K562 treated with DMSO at 1 percent for 24 hours (cell line): ENCODE results near the gene ZNF628. TPM values are rescaled to one million over a fixed set of nuclear protein-coding genes. Genes with fewer than 3 reads are reported as not detected.

ENCODE experiments used
- total RNA-seq: library from RNA; unstranded; fragments of 300-600 nt; gene quantifications from 2 replicates; pipeline ENCODE4 v1.2.3, GENCODE V29; 2022; ENCODE audit warnings: low read depth; ENCODE audit not compliant: insufficient read depth

Gene ZNF628
- 24.8 and 40.1 TPM in 2 replicates for total RNA-seq

GRCh38 chr19:55476100-55476775 lies at the start of gene ZNF628:
Gene ZNF628, plus strand, starts transcription at chr19:55476617. Its CDS starts 3,294 bp downstream, at chr19:55479911.

DNA sequence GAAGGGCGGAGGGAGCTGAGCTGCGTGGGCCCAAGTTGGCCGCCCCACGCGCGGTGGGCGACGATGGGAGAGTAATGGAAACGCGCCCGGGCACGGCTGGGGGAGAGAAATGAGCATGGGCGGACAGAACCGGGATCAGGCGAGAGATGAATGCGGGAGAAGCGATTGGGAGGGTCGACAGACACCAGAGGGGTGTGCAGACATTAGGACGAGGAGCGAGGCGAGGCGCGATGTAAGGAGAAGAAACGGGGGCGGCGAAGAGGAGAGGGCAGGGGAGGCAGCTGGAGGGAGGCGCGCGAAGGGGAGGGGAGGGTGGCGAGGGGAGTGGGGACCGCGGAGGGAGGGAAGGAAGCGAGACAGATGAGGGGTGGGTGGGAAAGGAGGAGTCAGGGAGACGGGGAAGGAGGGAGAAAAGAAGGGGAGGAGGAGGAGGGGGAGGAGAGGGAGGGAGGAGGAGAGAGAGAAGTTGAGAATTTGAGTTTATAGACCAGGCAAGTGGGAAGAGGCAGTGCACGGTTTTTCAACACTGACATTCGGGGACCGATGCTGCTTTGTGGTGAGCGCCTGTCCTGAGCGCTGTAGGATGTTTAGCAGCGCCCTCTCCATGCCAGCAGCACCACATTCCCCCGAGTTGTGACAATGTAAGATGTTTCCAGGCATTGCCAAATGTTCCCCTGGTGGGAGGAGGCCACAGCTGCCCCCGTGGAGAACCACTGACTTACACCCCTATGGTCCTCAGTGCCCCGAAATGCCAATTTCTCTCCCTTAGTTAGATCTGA lies 33.2 kb upstream of the ZNF628 start, which contains the start of gene SHISA7:
SHISA7 (minus strand) TSS at position 256 of the 779 bp plus-strand sequence. CDS start 437 bp downstream, outside the sequence.

DNA sequence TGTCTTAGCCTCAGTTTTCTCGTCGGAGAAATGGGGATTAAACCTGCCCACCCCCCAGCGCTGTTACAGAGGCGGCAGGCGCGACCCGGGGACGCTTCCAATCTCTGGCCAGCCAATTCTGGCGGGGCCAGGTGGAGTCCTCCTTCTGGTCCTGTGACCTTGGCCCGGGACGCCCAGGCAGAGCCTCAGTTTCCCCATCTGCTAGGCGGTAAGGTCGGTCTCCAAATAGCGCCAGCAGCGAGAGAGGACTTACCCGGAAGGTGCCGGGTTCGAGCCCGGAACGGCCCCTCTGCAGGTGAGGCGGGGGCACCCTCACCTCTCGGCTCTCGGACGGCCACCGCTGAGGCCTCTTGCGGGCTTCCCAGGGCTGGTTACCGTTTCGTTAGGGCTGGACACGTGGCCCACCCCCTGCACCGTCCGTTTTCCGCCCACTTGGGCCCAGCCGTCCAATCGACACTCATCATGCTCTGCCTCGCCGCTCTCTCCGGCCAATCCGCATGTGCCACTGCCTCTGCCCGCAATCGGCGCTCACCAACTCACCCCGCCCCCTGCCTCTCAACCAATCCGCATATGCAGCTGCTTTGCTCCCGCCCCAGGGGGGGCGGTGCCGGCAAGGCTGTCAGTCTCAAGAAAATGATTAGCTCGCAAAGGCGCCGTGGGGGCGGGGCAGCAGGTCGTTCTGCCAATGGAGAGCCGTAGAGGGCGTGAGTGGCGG lies 15.0 kb upstream of the ZNF628 start, which contains the start of gene ISOC2:
ISOC2 (minus strand) TSS at position 384 of the 715 bp plus-strand sequence. CDS start 5,156 bp downstream, outside the sequence.

DNA sequence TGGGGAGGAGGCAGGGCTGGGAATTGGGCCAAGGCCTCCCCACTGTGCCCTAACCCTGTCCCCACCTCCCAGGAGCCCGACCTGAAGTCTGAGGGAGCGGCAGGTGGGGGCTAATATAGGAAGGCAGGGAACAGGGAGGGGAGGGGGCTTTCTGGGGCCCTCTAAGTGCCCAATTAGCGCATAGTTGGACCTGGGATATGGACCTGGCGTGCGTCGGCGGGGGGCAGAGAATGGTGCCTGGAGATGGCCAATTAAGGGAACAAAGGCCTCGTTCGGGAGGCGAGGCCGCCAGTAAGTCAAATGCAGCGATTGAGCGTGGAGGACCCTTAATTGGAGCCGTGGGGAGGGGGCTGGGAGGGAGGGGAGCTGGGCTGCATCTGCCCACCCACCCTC lies 11.8 kb upstream of the ZNF628 start, which contains the start of gene C19orf85:
C19orf85 (minus strand) TSS at position 90 of the 393 bp plus-strand sequence. CDS start 197 bp downstream, outside the sequence.

GRCh38 chr19:55484593-55485438 lies 8.4 kb downstream of the ZNF628 start, which contains the start of gene NAT14:
Gene NAT14, plus strand, starts transcription at chr19:55485188. Its CDS starts 521 bp downstream, at chr19:55485709.

DNA sequence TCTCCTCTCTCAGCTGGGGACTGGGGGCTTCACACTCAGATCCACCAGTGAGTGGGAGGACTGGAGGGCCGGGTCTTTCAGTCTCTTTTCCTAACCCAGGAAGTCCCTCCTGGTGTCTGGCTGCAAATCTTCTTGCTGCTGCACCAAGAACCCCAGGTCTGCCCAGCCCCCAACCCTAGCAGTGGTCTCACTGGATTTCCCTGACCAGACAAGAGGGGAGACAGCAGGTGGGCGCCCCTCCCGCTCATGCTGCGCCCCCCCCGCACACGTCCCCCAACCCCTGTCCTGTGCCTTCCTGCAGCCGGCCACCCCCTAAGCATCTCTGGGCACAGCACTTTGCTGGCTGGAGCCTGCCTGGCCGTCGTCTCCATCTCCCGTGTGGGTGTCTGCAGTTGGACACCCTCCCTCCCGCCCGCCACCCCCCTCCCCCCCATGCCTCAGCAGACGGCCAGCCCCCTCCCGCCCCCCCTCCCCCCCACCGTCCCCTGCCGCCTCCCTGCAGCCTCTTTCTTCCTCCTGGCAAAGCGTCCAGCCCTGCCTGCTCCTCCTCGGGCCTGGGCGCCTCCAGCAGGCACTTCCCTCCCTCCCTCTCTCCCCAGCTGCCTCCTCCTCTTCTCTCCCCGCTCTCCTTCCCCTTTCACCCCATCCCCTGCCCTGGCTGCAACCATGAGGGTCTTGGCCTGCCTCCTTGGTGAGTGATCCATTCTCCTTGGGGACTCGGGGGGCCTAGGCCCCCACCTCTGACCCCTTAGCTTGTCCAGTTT lies 11.7 kb downstream of the ZNF628 start, which contains the start of gene SSC5D:
SSC5D (plus strand) TSS at position 513 of the 764 bp plus-strand sequence; CDS start at position 667, 154 bp downstream.

Other genes starting within 250 kb of the ZNF628 start
- gene TMEM86B, start 247.9 kb upstream of the ZNF628 start, total RNA-seq: 14.2 and 19.4 TPM in 2 replicates
- gene PPP6R1, start 217.6 kb upstream of the ZNF628 start, total RNA-seq: 109 and 112 TPM in 2 replicates
- 89.9 and 92.8 TPM in 2 replicates for gene HSPBP1, start 196.5 kb upstream of the ZNF628 start, total RNA-seq
- 7.4 and 8.4 TPM in 2 replicates for gene BRSK1, start 192.6 kb upstream of the ZNF628 start, total RNA-seq
- gene TMEM150B, start 151.3 kb upstream of the ZNF628 start, total RNA-seq: 3.5 and 3.8 TPM in 2 replicates
- gene KMT5C, start 136.7 kb upstream of the ZNF628 start, total RNA-seq: 71.4 and 83.5 TPM in 2 replicates
- not detected in 2 replicates for gene COX6B2, start 121.9 kb upstream of the ZNF628 start, total RNA-seq
- not detected in 2 replicates for gene GARIN5B, start 113.4 kb upstream of the ZNF628 start, total RNA-seq
- gene IL11, start 106.2 kb upstream of the ZNF628 start, total RNA-seq: not detected in 2 replicates
- not detected in 2 replicates for gene TMEM190, start 99.8 kb upstream of the ZNF628 start, total RNA-seq
- 6.7 and 9.3 TPM in 2 replicates for gene TMEM238, start 92.3 kb upstream of the ZNF628 start, total RNA-seq
- gene RPL28, start 90.7 kb upstream of the ZNF628 start, total RNA-seq: 3,982 and 4,146 TPM in 2 replicates
- 574 and 580 TPM in 2 replicates for gene UBE2S, start 68.8 kb upstream of the ZNF628 start, total RNA-seq
- gene SHISA7, start 33.3 kb upstream of the ZNF628 start, total RNA-seq: 0.13 and 0.37 TPM in 2 replicates
- 89.2 and 101 TPM in 2 replicates for gene ISOC2, start 15.0 kb upstream of the ZNF628 start, total RNA-seq
- not detected in 2 replicates for gene C19orf85, start 11.9 kb upstream of the ZNF628 start, total RNA-seq
- gene NAT14, start 8.6 kb downstream of the ZNF628 start, total RNA-seq: 42.4 and 59.4 TPM in 2 replicates
- 0.81 and 2.3 TPM in 2 replicates for gene SSC5D, start 11.8 kb downstream of the ZNF628 start, total RNA-seq
- gene SBK2, start 60.5 kb downstream of the ZNF628 start, total RNA-seq: not detected in 2 replicates
- 0.54 and 0.58 TPM in 2 replicates for gene SBK3, start 68.9 kb downstream of the ZNF628 start, total RNA-seq
- gene ZNF579, start 104.2 kb downstream of the ZNF628 start, total RNA-seq: 21.0 and 21.2 TPM in 2 replicates
- gene FIZ1, start 122.9 kb downstream of the ZNF628 start, total RNA-seq: 22.4 and 24.3 TPM in 2 replicates
- 36.7 and 51.4 TPM in 2 replicates for gene ZNF524, start 123.7 kb downstream of the ZNF628 start, total RNA-seq
- gene ZNF865, start 129.0 kb downstream of the ZNF628 start, total RNA-seq: 42.3 and 49.2 TPM in 2 replicates
- gene ZNF784, start 147.9 kb downstream of the ZNF628 start, total RNA-seq: 8.9 and 10.8 TPM in 2 replicates
- 63.3 and 72.2 TPM in 2 replicates for gene ZNF580, start 164.4 kb downstream of the ZNF628 start, total RNA-seq
- 48.8 and 56.6 TPM in 2 replicates for gene ZNF581, start 167.0 kb downstream of the ZNF628 start, total RNA-seq
- gene CCDC106, start 171.6 kb downstream of the ZNF628 start, total RNA-seq: 39.6 and 48.7 TPM in 2 replicates
- 211 and 216 TPM in 2 replicates for gene U2AF2, start 178.4 kb downstream of the ZNF628 start, total RNA-seq
- 131 and 133 TPM in 2 replicates for gene EPN1, start 198.6 kb downstream of the ZNF628 start, total RNA-seq